ENCODE measurements around the gene KREMEN1.

KREMEN1 gene

GRCh38 chr22:29129808-29130140, 56.9 kb downstream of the KREMEN1 start:
- DNase-seq: no peak

- no peak for DNase-seq
These were observed 57.6 kb downstream of the KREMEN1 start for GRCh38 chr22:29130476-29130875.

DNA sequence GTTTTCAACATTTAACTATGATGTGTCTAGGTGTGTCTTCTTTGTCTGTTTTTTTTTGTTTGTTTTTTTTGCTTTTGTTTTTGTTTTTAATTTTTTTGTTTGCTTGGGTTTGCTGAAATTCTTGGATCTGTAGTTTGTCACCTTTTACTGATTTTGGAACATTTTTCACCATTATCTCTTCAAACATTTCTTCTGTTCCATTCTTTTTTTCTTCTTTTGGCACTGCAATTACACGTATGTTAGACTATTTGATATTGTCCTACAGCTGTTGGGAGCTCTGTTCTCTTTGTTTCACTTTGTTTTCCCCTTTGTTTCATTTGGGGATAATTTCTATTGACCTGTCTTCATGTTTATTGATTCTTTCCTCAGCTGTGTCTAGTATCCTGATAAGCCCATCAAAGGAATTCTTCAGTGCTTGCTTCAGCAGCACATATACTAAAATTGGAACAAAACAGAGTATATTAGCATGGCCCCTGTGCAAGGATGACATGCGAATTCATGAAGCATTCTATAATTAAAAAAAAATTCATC, 60.8 kb downstream of the KREMEN1 start:
- no peak for DNase-seq

GRCh38 chr22:29134448-29134847, 61.6 kb downstream of the KREMEN1 start:
- no peak for DNase-seq

- no peak for DNase-seq
These were observed 64.2 kb downstream of the KREMEN1 start for GRCh38 chr22:29136782-29137700.

- no peak for DNase-seq
These were observed 65.9 kb downstream of the KREMEN1 start for GRCh38 chr22:29138556-29139305.

GRCh38 chr22:29139965-29140782, 67.3 kb downstream of the KREMEN1 start:
- DNase-seq: no peak

- DNase-seq: no peak
These were observed 68.3 kb downstream of the KREMEN1 start for GRCh38 chr22:29141078-29141688.

DNA sequence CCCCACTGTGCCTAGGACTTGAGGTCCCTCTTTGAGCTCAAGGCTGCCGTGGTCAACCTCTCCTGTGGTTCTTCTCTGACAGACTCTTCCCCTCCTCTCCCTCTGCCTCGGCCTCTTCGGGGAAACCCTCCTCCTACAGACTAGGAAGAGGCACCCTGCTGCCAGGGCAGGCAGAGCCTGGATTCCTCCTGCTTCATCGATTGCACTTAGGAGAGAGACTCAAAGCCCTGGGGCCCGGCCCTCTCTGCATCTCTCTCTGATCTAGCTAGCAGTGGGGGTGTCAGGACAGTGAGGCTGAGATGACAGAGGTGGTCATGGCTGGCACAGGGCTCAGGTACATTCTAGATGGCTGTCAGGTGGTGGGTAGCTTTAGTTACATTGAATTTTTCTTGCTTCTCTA, 69.3 kb downstream of the KREMEN1 start:
- DNase-seq: no peak

DNA sequence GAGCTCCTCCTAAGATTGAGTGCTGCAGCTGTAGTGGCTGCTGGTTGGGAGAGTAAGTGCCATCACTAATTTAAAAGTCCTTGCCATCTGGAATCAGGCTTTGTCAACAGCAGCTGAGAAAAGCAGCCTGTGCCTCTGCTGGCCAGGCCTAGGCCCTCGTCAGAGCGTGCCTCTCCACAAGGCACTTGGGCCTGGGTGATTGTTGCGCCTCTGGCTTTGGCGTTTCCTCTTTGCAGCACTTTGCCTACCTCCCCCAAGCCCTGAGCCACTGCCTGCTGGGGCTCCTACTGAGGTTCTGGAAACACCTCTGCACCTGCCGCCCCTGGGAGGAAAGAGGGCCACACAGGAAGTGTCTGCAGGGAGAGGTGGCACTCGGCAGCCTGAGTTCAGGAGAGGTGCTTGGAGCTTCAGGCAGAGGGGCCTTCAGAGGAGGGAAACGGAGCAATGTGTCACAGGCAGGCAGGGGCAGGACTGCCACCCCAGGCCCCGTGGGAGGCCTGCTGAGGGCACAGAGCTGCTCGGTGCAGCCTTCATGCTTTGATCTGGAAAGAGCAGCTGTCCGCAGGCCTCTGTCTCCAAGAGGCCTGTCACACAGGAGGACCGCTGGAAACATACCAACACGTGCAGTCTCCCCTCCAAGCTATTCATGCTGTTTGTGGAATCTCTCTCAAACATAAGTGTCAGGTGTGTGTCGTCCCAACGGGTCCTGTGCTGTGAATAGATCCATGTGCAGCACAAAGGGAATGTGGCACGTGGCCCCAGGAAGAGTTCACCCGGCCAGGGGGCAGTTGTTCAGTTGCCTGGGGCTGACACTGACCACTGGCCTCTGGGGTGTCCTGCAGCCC, 71.3 kb downstream of the KREMEN1 start:
- DNase-seq: no peak

- no peak for DNase-seq
These were observed 71.9 kb downstream of the KREMEN1 start for GRCh38 chr22:29144786-29145160.

GRCh38 chr22:29145321-29146072, 72.7 kb downstream of the KREMEN1 start:
- no peak for DNase-seq

GRCh38 chr22:29146091-29146560, 73.3 kb downstream of the KREMEN1 start:
- no peak for DNase-seq

DNA sequence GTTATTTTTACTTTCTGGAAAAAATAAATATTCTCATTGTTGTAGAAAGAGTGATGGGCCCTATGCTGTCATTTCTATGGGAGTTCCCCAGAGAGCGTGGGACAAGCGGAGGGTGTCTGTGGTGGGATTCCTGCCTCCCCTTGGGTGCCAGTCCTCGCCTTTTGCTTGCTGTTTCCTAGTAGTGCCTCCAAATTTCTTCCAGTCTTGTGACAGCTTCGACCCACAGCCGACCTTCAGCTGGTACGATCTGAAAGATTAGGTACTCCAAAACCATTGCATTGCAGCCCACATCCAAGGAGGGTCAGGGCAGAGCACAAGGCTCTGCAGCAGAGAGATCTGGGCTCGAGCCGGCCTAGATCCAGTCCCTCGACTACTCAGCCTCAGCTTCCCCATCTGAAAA, 73.9 kb downstream of the KREMEN1 start:
- no peak for DNase-seq

- DNase-seq: no peak
These were observed 74.6 kb downstream of the KREMEN1 start for GRCh38 chr22:29147331-29147899.

DNA sequence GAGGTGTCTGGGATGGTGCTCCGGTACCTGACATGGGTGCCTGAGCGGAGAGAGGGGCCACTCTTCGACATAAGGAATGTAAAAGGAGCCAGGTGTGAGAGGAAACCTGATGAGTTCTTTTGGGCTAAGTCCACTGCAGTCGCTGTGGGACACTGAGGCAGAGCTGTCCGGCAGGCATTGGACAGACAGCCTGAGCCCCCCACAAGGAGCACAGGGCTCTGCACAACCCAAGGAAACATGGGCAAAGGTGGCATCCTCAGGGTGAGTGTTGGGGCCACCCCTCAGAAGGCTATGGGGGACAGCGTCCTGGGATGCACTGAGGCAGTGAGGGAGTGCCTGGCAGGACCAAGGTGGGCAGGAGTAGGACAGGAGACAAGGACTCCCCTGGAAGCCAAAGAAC, 75.2 kb downstream of the KREMEN1 start:
- no peak for DNase-seq

GRCh38 chr22:29148826-29149225, 76.0 kb downstream of the KREMEN1 start:
- DNase-seq: no peak

GRCh38 chr22:29149841-29150555, 77.2 kb downstream of the KREMEN1 start:
- DNase-seq: no peak

DNA sequence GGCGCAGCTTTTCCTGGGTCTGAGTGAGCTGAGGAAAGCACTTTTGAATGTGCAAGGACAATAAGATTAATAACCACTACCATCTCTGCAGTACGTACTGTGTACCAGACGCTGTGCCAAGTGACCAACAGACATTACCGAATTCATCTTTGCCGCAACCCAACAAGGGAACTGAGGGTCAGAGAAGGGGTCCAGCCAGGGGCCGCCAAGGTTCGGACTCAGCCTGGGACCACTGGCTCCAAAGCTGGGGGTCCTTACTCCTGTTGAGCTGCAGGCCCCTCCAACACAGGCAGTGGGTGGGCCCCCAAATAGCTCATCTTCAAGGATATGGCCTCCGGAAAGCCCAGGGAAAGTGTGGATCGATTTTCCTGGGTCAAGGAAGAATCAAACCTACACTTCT, 77.9 kb downstream of the KREMEN1 start:
- no peak for DNase-seq
